GM18511 (cell line): Measurements from ENCODE around the gene SIK1.
"Not testable (repeated sequence)": the region's sequence is repeated elsewhere in the genome, so short reads cannot be mapped to it uniquely, and the experiment has no call there.

Source experiments
- ATAC-seq: cut with Tn5 transposase; IDR thresholded peaks from one replicate; pipeline ENCODE4 v1.9.1; 2021; ENCODE audit warnings: mild to moderate bottlenecking, moderate library complexity; ENCODE audit not compliant: unreplicated experiment

The SIK1 gene

GRCh38 chr21:43440835-43441727 lies 14.2 kb upstream of the SIK1 start:
- not testable (repeated sequence) for ATAC-seq

GRCh38 chr21:43439316-43440075 lies 12.6 kb upstream of the SIK1 start:
- not testable (repeated sequence) for ATAC-seq

- not testable (repeated sequence) for ATAC-seq
These were observed 9.3 kb upstream of the SIK1 start for GRCh38 chr21:43436272-43436671.

GRCh38 chr21:43433340-43434136 lies 6.6 kb upstream of the SIK1 start:
- ATAC-seq = not testable (repeated sequence)

- ATAC-seq = not testable (repeated sequence)
These were observed 4.0 kb upstream of the SIK1 start for GRCh38 chr21:43430830-43431416.

- not testable (repeated sequence) for ATAC-seq
These were observed 2.0 kb upstream of the SIK1 start for GRCh38 chr21:43428964-43429363.

- ATAC-seq = peak; percentile 76
These were observed 270 bp upstream of the SIK1 start for GRCh38 chr21:43427242-43427559.

- not testable (repeated sequence) for ATAC-seq
These were observed 927 bp downstream of the SIK1 start for GRCh38 chr21:43426004-43426403.

- not testable (repeated sequence) for ATAC-seq
These were observed 7.5 kb downstream of the SIK1 start for GRCh38 chr21:43419475-43419874.

- ATAC-seq = not testable (repeated sequence)
These were observed 12.4 kb downstream of the SIK1 start for GRCh38 chr21:43414576-43414975.

GRCh38 chr21:43412020-43412788 lies 14.7 kb downstream of the SIK1 start:
- ATAC-seq = not testable (repeated sequence)

GRCh38 chr21:43410456-43411068 lies 16.4 kb downstream of the SIK1 start:
- ATAC-seq = peak; percentile 58

GRCh38 chr21:43407139-43407538 lies 19.8 kb downstream of the SIK1 start:
- ATAC-seq = not testable (repeated sequence)

- ATAC-seq = not testable (repeated sequence)
These were observed 22.5 kb downstream of the SIK1 start for GRCh38 chr21:43404450-43404849.

- ATAC-seq = not testable (repeated sequence)
These were observed 23.1 kb downstream of the SIK1 start for GRCh38 chr21:43403651-43404430.

- not testable (repeated sequence) for ATAC-seq
These were observed 25.8 kb downstream of the SIK1 start for GRCh38 chr21:43401125-43401524.

- peak; percentile 60 for ATAC-seq
These were observed 27.3 kb downstream of the SIK1 start for GRCh38 chr21:43399595-43400015.

GRCh38 chr21:43399136-43399535 lies 27.8 kb downstream of the SIK1 start:
- peak; percentile 22 for ATAC-seq

GRCh38 chr21:43398533-43398932 lies 28.4 kb downstream of the SIK1 start:
- peak; percentile 45 for ATAC-seq
